HL-60 (cell line): ENCODE measurements around the gene BCAS3.

Source experiments
- CTCF ChIP-seq: IDR thresholded peaks from one replicate; pipeline ENCODE4 v1.5.1; 2011; ENCODE audit warnings: low read length, control low read depth, inconsistent platforms; ENCODE audit not compliant: insufficient read depth
- POLR2AphosphoS5 ChIP-seq: IDR thresholded peaks from 2 replicates; pipeline ENCODE4 v1.6.1; 2012; ENCODE audit warnings: low read depth

DNA sequence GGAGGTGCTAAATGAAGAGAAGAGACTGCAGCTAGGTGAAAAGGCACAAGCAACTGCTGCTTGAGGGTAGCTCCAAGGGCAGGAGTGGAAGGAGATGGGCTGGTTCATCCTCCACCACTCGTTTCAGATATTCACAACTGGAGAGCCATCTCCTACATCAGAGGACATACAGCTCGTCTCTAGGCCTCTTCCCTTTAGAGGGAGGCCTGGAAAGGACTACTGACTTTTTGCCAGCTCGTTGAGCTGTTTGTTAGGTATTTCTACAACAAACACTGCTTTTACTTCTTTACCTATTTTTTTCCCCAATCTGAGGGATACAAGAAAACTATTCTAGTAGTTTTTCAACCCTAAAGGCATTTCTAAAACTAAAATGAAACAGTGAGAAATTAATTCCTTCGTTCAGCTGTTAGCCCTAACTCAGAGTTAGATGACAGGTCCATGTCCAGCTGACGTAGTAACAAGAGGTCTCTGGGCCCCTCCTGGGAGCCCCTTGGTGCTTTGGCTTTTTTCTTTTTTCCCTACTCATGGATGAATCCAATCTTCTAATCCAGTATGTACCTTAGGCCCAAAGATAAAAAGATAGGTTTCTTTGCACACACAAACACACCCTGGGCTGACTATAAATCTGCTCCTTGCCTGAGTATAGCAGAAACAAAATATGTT lies 674.2 kb downstream of the BCAS3 start:
- TF ChIP-seq CTCF, result no peak
- TF ChIP-seq POLR2AphosphoS5, result no peak
